Heart right ventricle (tissue), 16 donors: ENCODE data around the gene TRIM66. TPM values are rescaled to one million over a fixed set of nuclear protein-coding genes. Genes with fewer than 3 reads are reported as not detected.
A peak's percentile ranks its signal among the peaks of the same experiment; 100 is the strongest.

Experiments used
- ATAC-seq, 8 donors: fragments of 200-7000 bp; cut with Tn5 transposase; one replicate each; pipeline ENCODE4 v1.9.1; 2020; ENCODE audit warnings: mild to moderate bottlenecking in 8 of 8, moderate library complexity in 8 of 8, moderate number of reproducible peaks in 1 of 8
- DNase-seq, 2 donors: peaks; one replicate each; pipeline ENCODE4 v3.0.0-alpha.2; 2020
- H3K27ac ChIP-seq, 10 donors: fragments of 200-600 bp; sonication (generic) in 2 of 10; one replicate each; pipeline versions ENCODE4 v1.5.0 to v1.8.0; 2020 to 2022; ENCODE audit warnings: mild to moderate bottlenecking in 3 of 10
- H3K27me3 ChIP-seq, 7 donors: fragments of 200-600 bp; one replicate each; pipeline ENCODE4 v1.8.0; 2021 to 2022; ENCODE audit warnings: mild to moderate bottlenecking in 2 of 7
- H3K36me3 ChIP-seq, 9 donors: fragments of 200-600 bp; sonication (generic) in 1 of 9; one replicate each; pipeline versions ENCODE4 v1.5.0 to v1.8.0; 2020 to 2022; ENCODE audit warnings: mild to moderate bottlenecking in 2 of 9
- H3K4me1 ChIP-seq, 9 donors: fragments of 200-600 bp; sonication (generic) in 1 of 9; one replicate each; pipeline versions ENCODE4 v1.5.0 to v1.8.0; 2020 to 2022; ENCODE audit warnings: mild to moderate bottlenecking in 4 of 9
- H3K4me3 ChIP-seq, 10 donors: fragments of 200-600 bp; sonication (generic) in 2 of 10; one replicate each; pipeline versions ENCODE4 v1.5.0 to v1.8.0; 2020 to 2022; ENCODE audit warnings: mild to moderate bottlenecking in 7 of 10, moderate library complexity in 2 of 10
- H3K9me3 ChIP-seq, 11 donors: fragments of 200-600 bp in 10 of 11; sonication (generic) in 2 of 11; one replicate each; pipeline versions ENCODE4 v1.5.0 to v1.8.0; 2013 to 2022; ENCODE audit warnings: mild to moderate bottlenecking in 2 of 11, control low read depth in 1 of 11, moderate library complexity in 1 of 11
- CTCF ChIP-seq, 9 donors: fragments of 200-600 bp; sonication (generic) in 2 of 9; IDR thresholded peaks; one replicate each; pipeline versions ENCODE4 v1.5.0 to v1.8.0; 2021 to 2022; ENCODE audit warnings: antibody characterized with exemption in 9 of 9, mild to moderate bottlenecking in 5 of 9, moderate library complexity in 1 of 9
- WGBS, 2 donors: extraction: QIAGEN DNeasy Blood & Tissue Kit; methylation state at CpG; one replicate each; pipeline ENCODE4 v1.1.7; 2013; ENCODE audit warnings: inconsistent platforms in 1 of 2; 5-methylcytosine and 5-hydroxymethylcytosine counted together
- intact Hi-C, 10 donors: fragments of 100-400 bp; cut with DNase I; formaldehyde crosslinking; loops; one replicate each; pipeline versions ENCODE4 v1.11.1 to v1.14.2; 2022
- polyA plus RNA-seq, 2 donors: library from polyadenylated mRNA; stranded (reverse); fragments of 200-250 nt; gene quantifications; one replicate each; pipeline ENCODE4 v1.2.3, GENCODE V29; 2013
- total RNA-seq, 10 donors: library from RNA; stranded (reverse); fragmentation: NEBNext Ultra II Directional in 3 of 10; extraction: Animal tissue kit (Norgen Biotek cat#: 25700) in 3 of 10; gene quantifications; one replicate each; pipeline versions ENCODE4 v1.2.1 to v1.2.4, GENCODE V29; 2021 to 2023
- donor health status: Arrhythmogenic right ventricular cardiomyopathy.
- donor health status: ischemic (EF 13 %, LVEDD 7.1; RV severe dilation, severe dysfunction).
- donor health status: healthy with polysubstance abuse.
- donor health status: DM: no; HTN: yes; CAD: no.
- donor health status: DM: no; HTN: no; CAD: no.
- donor health status: ischemic (EF 25% LVEDD 6.9; RV normal size, moderate dysfunction).
- donor health status: ischemic (EF 25% LVEDD 5.7; RV mildly dilated, moderate dysfunction).
- donor health status: healthy.
- donor health status: DM: yes; HTN: yes; CAD: no.
- donor health status: Ischemic cardiomyopathy.
- donor health status: ischemic (EF 35%, LVEDD 5.7; RV mildly dilated, moderate dysfunction).
- donor health status: nonischemic (EF 11% LVEDD 7.7; RV severe dilation, severe dysfunction).
- donor health status: DM: yes; HTN: yes; CAD: no.
- donor health status: PGD.
- donor health status: ischemic (EF 29% LVEDD 5.4; RV normal size, mild dysfunction).
- donor health status: nonischemic (EF 23%, LVEDD 6.1; RV moderate dilation, normal function).

Gene TRIM66
- total and polyA plus RNA-seq, 12 donors: 0.33 to 7.4 (median 2.8) TPM

- DNase-seq (no peak), ATAC-seq (peak in 3 of 8 donors; percentile 1 to 33 (median 5))
- Histone ChIP-seq H3K36me3 (peaks cover 0 to 61% (median 26%) of the 10 kb centered on the region in 9 donors), H3K27me3 (no peaks in the 10 kb centered on the region), H3K4me1 (peaks cover 9 to 47% (median 38%) of the 10 kb centered on the region in 9 donors), H3K4me3 (peak overlapping the region; percentile 69 to 99 (median 90)), H3K9me3 (no peaks in the 10 kb centered on the region), H3K27ac (peak overlapping the region; percentile 81 to 97 (median 96))
- TF ChIP-seq CTCF (IDR thresholded peaks at IDR 0.05): no peak
- WGBS, 2 donors: 2 to 5% methylated on average over 27 of the region's 27 CpGs
- intact Hi-C loops: loop anchor here in 7 of 10 donors (2.0 to 10.0 kb wide), 8 partner anchors 108 to 282 kb away; partner anchors contain the start of genes TMEM9B (in 4 of the 7) and AKIP1 (in 2 of the 7)
Observed at GRCh38 chr11:8683115-8683807, 796 bp upstream of the TRIM66 start.

- WGBS, 2 donors: 31 to 33% methylated on average over 14 of the region's 14 CpGs
- peak overlapping the region; percentile 81 to 97 (median 96) for H3K27ac ChIP-seq
- H3K4me3 ChIP-seq: peak overlapping the region; percentile 69 to 99 (median 90)
- peak in 3 of 8 donors; percentile 10 to 61 (median 23) for ATAC-seq
- no peak for DNase-seq
- TF ChIP-seq CTCF (IDR thresholded peaks at IDR 0.05): no peak
- peaks cover 6 to 34% (median 27%) of the 10 kb centered on the region in 9 donors for H3K4me1 ChIP-seq
- peaks cover 0 to 53% (median 26%) of the 10 kb centered on the region in 9 donors for H3K36me3 ChIP-seq
- H3K9me3 ChIP-seq: no peaks in the 10 kb centered on the region
- intact Hi-C loops: loop anchor here in 7 of 10 donors (2.0 to 10.0 kb wide), 8 partner anchors 107 to 283 kb away; partner anchors contain the start of genes TMEM9B (in 4 of the 7) and AKIP1 (in 2 of the 7)
- no peaks in the 10 kb centered on the region for H3K27me3 ChIP-seq
Observed at GRCh38 chr11:8681837-8682302, 595 bp downstream of the TRIM66 start.

- H3K27ac ChIP-seq: no peak overlapping the region
- H3K9me3 ChIP-seq: no peaks in the 10 kb centered on the region
- no peaks in the 10 kb centered on the region for H3K27me3 ChIP-seq
- no peak overlapping the region for H3K4me3 ChIP-seq
- intact Hi-C loops: loop anchor here in 1 of 10 donors (5.0 kb wide), 1 partner anchor 233 kb away; the partner anchor contains the start of gene AKIP1
- WGBS, 2 donors: 83 to 92% methylated on average over 1 of the region's 1 CpG
- peaks cover 1 to 24% (median 16%) of the 10 kb centered on the region in 9 donors for H3K4me1 ChIP-seq
- no peak for DNase-seq
- TF ChIP-seq CTCF (IDR thresholded peaks at IDR 0.05): no peak
- no peak for ATAC-seq
- peaks cover 0 to 29% (median 2%) of the 10 kb centered on the region in 9 donors for H3K36me3 ChIP-seq
Observed at GRCh38 chr11:8679006-8679405, 3.5 kb downstream of the TRIM66 start.

- Histone ChIP-seq H3K36me3 (peaks cover 0 to 29% (median 0%) of the 10 kb centered on the region in 9 donors), H3K4me3 (no peak overlapping the region), H3K27me3 (no peaks in the 10 kb centered on the region), H3K4me1 (peaks cover 6 to 18% (median 14%) of the 10 kb centered on the region in 9 donors), H3K9me3 (no peaks in the 10 kb centered on the region), H3K27ac (no peak overlapping the region)
- intact Hi-C loops: loop anchor here in 1 of 10 donors (5.0 kb wide), 1 partner anchor 236 kb away; the partner anchor contains the start of gene AKIP1
- no peak for DNase-seq
- ATAC-seq: no peak
- no peak for TF ChIP-seq CTCF (IDR thresholded peaks at IDR 0.05)
- 87 to 89% methylated on average over 1 of the region's 1 CpG for whole genome bisulfite sequencing, 2 donors
Observed at GRCh38 chr11:8676458-8676857, 6.0 kb downstream of the TRIM66 start.
